Amniotic epithelial cell (primary cell): ENCODE data around the gene MALRD1.
A peak's percentile ranks its signal among the peaks of the same experiment; 100 is the strongest.

Source experiments
- DNase-seq: peaks from one replicate; pipeline ENCODE4 v3.0.0-alpha.2; 2010; ENCODE audit warnings: low read depth

MALRD1 gene

DNA sequence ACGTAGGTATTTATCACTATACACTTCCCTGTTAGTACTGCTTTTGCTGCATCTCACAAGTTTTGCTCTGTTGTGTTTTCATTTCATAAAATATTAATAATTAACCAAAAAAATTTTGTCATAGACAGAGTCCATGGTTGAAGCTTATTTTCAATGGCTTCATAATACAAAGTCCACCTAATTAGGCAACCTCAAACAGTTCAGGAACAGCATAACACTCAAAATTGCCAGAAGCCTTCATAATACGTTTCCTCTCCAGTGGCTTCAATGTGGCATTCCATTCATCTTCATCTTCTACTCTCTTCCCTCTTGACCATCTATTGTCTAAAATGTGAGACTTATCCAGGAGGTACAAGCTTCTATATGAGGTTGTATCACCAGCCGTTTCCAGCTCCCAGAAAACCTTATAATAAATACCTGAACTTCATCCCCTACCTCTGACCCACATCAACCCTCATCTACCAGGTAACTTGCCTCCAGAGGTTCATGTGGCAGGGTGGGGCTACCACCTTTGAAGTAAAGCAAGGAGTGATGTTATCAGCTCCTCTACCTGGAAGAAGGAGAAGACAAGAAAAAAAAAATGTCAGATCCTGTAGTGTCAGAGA, 337.3 kb downstream of the MALRD1 start:
- DNase-seq = no peak

DNA sequence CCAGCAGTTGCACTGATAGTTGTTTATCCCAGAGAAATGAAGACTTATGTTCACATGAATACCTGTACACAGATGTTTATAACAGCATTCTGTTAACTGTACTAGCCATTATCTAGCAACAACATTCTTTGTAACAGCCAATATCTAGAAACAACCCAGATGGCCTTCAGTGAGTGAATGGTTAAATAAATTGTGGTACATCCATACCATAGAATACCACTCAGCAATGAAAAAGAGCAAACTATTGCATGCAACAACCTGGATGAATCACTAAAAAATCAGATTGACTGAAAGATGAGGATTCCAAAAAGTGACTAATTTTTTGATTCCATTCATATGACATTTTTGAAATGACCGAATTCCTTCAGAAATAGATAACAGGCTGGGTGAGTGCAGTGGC, 360.3 kb downstream of the MALRD1 start:
- DNase-seq = no peak

DNA sequence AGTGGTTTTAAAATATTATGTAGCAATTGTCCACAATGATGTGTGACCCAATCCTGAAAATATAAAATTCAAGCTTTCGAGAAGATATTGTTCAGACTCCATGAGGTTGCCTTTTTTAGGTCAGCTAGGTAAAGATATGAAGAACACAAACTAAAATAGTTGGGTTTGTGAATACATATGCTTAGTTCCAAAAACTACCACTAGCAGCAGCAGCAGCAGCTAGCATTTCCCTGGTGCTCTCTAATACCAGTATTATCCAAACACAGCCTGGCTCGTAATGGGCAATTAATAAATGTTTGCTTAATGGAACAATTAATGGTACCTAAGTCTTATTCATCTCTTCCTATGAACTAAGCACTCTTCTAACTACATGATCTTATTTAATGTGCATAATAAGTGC, 362.5 kb downstream of the MALRD1 start:
- DNase-seq = no peak

DNA sequence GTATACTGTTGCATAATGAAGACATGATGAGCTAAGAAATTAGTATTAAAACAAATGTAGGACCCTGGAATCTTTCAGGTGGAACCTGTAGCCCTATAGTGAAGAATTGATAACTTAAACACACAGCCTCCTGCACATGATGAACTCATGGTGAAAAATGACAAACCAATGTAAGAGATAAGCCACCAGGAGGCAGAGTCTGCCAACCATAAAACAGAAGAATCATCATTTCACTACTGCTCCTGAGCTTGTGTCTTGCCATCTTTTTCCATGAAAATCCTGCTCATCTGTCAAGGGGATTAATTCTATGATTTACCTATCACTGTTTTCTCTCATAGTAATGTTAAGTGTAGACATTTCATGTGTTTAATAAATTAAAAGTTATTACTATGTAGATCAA, 363.9 kb downstream of the MALRD1 start:
- DNase-seq = peak; percentile 68

DNA sequence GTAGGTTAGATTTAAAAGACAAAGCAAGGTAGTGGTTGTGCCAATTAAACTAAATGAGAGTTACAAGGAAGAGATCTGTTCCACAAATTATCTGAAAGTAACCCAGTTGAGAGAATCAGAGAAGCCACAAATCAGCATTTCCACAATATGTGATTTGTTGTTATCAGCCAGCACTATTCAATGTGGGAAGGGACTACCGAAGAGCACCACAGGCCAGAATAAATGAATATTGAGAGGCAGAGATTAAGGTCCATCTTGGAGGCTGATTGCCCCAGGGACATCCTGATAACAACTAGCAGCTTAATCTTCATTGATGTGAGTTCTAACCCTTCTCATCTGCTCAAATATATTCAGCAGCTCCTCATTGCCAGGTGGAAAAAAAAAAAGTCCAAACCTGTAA, 367.6 kb downstream of the MALRD1 start:
- DNase-seq = no peak

DNA sequence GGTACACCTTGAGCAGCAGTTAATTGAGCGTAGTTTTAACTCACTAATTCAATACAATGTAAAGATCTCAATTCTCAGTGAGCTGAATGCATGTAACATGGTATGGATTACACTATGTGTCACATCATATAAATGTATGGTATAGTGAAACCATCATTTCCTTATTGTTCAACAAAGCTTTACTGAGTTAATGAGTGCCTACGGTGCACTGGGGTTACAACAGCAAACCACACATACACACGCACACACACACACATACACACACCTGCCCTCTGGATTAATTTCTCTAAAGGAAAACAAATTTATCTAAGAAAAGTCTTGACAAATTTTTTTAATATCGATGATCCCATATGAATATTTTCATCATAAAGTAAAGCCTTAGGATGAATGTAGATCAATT, 369.1 kb downstream of the MALRD1 start:
- DNase-seq = no peak

DNA sequence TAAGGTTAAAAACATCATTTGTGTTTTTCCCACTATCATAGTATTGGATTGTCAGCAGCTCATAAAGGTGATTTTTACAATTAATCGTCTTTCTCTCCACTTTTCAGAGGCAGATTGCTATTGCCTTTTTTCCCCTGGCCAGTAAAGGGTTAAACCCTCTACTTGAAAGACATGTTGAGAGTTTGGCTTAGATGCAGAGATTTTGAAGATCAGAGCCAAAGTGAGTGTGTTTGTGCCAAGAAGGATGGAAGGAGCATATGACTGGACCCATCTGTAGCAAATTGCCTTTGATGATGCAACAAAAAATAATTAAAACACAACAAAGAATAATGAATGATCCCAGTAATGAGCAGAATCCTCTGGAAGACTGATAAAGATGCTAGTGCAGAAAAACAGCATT, 373.1 kb downstream of the MALRD1 start:
- DNase-seq = peak; percentile 8

DNA sequence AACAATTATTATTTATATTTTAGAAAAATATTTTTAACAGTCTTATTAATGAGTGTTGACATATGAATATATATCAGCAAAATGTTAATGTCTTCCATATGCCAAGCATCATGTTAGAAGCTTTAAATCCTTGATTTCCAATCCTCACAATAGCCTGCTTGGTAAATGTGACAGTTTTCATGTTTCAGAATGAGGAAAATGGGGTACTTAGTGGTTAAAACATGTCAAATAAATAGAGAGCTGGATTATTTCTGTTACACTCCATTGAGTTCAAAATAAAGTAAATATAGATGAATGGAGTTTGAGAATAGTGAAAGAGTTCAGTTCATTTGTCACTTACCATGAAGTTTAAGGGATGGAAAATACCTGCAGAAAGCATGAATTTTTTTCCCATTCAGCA, 377.4 kb downstream of the MALRD1 start:
- no peak for DNase-seq

DNA sequence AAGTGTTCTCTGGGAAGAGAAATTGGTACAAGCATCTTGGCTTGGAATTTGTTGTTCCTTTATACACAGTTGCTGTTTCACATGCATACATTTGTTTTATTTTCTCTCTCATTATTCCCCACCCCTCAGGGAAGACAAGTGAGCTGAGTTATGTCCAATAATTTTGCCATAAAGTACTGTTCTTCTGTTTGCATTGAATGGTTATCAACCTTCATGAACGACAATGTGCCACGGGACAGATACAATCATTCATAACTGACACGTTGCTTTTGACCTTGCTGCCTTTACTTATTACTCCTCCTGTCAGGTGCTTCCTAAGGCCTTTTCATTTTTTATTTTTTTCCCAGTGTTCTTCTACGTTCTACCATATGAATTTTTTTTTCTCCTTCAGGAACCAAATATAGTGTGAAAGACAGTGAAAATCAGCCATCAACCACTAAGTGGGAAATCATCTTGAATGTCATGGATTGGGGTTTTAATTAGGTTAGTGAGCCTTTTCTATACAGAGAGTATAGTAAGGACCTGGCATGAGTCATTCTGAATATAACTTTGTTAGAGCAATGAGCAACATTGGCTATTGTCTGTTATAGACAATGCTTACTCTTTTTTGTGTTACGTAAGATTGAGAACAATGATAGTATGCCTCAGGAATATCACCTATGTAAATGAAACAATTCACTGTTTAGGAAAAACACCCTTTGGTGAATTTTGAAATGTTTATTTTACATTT, 383.2 kb downstream of the MALRD1 start:
- DNase-seq = no peak

DNA sequence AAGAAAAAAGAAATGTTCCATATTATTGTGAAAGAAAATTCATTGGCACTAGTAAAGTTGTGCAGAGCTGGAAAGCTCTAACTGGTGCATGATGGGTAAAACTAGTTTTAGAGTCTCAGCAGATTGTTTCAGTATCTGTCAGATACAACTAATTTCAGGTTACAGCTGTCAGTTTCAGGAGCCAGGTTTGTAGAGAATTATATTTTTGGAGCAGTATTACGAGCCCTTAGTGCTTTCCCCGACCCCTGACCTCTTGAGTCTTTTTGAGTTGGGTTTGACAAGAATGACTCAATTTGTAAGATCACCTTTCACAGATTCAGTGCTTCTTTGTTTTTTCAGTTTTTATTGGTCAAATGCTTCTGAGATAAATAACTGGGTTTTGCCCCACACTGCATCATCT, 401.3 kb downstream of the MALRD1 start:
- DNase-seq = no peak

DNA sequence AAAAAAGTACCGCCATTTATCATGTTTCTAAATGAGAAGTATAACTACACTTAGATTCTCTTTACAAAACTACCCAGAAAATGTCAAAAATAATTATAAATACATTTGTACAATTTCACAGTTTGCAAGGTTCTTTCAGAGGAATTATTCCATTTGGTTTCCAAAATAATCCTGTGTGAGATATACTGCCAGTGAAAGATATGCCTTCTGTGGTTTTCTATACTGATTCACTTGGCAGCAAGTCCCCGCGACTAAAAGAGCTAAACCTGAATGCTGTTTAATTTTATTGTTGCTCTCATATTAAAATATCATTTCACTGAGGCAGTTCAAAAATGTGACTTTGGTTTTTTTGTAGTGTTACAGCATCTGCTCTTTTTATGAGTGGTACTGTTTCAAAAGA, 402.8 kb downstream of the MALRD1 start:
- DNase-seq = no peak

DNA sequence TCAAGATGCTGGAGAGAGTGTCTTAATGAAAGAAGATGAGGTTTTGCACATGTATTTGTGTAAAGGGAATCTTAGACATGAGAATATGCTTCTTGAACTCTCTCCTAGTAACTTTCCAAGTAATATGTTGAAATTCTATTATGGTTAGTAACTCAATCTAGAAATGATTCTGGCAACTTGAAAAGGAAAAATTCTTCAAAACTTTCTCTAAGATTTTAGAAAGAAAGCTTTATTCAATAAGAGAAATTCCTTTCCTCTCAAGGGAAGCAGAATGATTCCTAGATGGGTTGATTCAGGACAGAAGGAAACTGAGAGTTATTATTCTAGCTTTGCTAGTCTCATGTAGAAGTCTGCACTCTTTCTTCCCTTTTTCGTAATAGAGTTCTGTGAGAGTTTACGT, 403.3 kb downstream of the MALRD1 start:
- DNase-seq = no peak

DNA sequence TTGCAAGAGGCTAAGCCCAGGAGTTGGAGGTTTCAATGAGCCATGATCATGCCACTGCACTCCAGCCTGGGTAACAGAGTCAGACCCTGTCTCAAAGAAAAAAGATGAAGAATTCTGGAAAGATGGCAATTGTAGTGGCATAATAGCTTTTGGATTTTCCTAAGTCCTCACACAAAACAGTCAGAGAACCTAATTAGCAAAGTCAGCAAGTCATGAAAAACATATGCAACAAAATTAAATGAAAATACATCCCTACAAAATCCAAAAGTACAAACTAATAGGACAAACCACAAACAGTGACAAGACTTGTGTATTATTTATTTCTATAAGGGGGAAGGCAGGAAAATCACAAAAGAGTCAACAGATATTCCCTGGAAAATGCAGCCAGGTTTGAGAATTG, 405.4 kb downstream of the MALRD1 start:
- DNase-seq = no peak

DNA sequence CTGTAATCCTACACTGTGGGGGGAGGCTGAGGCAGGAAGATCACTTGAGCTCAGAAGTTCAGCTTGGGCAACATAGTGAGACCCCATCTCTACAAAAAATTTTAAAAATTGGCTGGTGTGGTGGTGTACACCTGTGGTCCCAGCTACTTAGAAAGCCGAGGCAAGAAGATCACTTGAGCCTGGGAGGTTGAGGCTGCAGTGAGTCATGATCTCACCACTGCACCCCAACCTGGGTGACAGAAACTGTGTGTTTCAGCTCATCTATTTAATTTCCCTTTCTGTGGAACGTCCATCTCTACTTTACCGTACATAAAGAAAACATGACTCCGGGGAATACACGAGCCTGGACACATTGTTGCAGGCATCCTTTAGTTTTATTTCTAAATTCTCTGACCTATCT, 413.0 kb downstream of the MALRD1 start:
- DNase-seq = no peak

DNA sequence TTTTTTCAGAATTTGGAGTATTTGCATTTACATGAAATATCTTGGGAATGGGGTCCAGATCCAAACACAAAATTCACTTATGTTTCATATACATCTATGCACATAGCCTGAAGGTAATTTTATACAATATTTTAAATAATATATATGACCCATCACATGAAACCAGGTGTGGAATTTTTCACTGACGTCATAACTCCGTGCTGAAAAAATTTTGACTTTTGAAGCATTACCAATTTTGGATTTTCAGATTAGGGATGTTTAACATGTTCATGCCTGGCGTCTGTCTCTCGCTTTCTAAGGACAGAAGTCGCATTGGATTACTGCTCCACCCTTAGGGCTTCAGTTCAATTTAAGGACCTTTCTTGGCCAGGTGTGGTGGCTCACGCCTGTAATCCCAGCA, 418.1 kb downstream of the MALRD1 start:
- no peak for DNase-seq

DNA sequence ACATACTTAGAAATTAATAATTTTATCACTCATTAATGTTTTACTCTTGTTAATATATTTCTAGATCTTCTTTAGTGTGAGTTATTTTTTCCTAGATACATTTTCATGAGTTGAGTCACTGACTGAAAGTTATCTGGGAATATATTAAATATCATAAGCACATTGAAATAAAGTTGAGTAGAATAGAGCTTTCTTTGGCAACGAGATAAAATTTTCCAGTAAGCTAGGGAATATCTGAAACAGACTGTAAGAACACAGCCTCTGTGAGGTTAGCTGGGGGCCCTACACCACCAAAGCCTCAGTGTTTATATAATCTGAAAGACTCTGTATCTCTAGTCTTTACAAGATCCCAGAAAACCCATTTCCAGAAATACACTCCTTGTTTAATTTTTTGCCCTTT, 419.8 kb downstream of the MALRD1 start:
- DNase-seq = peak; percentile 13

DNA sequence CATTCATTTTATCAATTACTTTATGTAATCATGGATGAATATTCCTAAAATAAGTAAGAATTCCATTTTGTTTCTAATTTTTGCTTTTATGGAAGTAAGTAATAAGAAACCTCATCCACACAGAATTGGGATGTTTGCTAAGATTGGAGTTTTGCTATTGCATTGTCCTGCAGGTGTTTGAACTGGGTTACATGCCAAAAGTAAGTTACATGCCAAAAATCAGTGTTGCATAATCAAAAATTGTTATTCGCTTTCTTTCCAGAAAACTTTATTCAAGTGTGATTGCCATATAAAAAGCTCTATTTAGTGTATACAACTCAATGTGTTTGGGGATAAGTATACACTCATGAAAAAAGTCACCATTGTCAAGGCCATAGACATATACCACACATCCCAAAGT, 420.9 kb downstream of the MALRD1 start:
- DNase-seq = no peak

DNA sequence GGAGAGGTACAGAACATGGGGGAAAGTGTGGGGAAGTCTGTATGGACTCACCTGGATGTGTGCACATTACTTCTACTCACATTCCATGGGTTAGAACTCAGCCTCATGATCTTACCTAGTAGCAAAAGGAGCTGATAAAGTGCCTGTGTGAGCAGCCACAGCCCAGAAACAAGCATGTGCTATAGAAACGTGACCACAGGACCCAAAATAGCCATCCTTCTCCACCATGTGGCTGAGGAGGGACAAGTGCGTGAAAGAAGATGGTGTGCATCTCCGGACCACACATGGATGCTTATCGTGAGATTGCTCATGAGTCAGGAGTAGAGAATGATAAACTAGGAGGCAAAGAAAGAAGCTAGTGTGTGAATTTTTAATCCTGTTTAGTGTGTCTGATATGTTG, 431.3 kb downstream of the MALRD1 start:
- DNase-seq = no peak

DNA sequence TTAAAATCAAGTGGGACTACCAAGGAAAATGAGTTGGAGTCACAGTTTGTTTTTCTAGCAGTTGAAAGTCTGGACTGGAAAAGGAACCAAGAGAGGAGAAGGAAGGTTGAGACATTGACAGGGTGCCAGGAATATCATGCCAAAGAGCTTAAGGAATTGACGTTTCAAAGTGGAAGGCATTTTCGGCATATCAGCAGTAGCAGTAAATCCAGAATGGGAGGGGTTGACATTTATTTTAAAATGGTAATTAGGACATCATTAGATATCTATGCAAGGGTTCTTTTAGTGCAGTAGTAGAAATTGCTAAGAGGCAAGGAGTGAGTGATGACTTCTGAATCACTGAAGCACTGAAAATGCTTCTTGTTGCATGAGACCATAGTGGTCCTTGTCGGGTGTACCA, 431.8 kb downstream of the MALRD1 start:
- DNase-seq = peak; percentile 50

DNA sequence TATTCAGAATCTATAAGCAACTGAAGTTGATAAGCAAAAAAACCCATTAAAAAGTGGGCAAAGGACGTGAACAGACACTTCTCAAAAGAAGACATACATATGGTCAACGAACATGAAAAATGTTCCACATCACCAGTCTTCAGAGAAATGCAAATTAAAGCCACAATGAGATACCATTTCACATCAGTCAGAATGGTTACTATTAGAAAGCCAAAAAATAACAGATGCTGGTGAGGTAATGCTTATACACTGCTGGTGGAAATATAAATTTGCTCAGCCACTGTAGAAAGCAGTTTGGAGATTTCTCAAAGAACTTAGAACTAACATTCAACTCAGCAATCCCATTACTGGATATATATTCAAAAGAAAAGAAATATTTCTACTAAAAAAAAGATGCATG, 434.8 kb downstream of the MALRD1 start:
- DNase-seq = no peak

DNA sequence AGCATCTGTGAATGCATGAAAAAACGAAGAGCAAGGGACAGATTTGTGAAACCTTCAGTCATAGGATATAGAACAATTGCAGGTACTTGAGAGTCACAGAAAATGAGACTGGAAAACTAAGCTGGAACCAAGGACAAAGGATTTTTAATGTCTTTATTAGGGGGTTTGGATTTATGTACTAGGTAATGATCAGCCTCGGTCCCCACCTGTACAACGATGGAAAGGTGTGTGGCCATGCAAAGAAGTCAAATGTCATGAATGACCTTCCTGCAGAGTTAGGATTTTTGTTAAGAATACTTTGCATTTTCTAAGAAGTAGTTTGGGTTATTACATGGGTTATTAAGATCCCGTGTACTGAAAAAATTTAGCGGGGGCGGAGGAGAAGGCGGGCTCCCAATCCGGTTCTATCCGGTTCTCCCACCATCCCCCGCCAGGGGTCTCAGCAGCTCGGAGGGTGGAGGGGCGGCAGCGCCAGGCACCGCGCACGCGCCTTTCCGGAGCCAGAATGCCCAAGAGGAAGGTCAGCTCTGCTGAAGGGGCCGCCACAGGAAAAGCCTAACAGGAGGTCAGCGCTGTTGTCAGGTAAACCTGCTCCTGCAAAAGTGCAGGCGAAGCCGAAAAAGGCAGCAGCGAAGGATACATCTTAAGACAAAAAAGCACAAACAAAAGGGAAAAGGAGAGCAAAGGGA, 440.1 kb downstream of the MALRD1 start:
- peak; percentile 59 for DNase-seq

DNA sequence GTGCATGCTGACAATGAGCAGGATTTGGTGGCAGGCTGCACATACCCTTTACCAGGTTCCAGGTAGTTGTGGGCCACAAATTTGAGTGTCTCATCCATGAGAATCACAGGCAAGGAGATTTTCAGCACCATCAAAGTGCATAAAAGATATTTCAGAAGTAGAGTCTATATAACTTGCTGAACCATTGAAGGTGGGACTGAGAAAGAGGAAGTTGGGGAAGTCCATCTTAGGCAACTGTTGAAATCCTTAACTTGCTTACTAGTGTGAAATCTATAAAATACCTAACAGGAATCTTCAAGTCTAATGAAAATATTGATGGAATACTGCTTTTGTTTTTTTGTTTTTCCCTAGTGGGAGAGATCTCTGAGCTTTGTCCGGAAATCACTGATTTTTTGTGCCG, 442.6 kb downstream of the MALRD1 start:
- no peak for DNase-seq

DNA sequence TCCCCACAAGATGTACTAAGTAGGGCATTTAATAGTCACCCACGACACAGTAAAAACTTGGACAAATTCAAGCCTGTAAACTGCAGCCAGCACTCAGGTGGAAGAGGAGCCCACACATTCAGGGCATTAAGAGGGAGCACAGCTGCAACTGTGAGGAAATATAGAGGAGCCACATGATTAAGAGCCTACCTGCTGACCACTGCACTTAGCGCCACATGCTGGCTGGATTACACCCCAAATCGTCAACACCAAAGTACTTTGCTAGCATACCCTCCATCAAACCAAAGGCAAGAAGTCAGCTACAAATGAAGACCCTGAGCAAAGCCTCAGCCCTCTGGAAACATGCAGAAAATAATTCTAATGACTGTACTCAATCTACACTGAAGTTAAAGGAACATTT, 445.3 kb downstream of the MALRD1 start:
- DNase-seq = no peak

DNA sequence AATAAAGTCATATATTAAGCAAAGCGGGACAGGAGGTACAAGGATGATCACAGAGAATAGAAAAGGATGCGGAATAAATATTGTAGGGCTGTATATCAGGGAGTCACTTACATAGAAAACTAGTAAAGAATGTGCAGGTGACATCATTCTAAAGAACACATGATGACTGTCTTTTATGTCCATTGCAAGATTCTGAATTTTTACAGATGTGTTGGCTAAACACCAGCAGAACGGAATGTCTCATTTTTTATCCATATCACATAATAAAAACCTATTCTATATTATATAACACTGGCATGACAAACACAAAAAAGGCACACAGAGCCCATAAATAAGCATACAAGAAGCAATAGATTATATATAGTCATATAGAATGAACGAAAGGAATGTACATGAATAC, 448.4 kb downstream of the MALRD1 start:
- DNase-seq = no peak
